ENCODE results near the gene SH2D3C. TPM values are rescaled to one million over a fixed set of nuclear protein-coding genes. Genes with fewer than 3 reads are reported as not detected.
A peak's percentile ranks its signal among the peaks of the same experiment; 100 is the strongest.

SH2D3C gene
- total and polyA plus RNA-seq, 10 of the 15 experiments (the other 5 are each of a cell fraction or from before 2014, with no cell fraction given): 1.2 to 23.5 (median 16.2) TPM

- TF ChIP-seq, protein P1, sequence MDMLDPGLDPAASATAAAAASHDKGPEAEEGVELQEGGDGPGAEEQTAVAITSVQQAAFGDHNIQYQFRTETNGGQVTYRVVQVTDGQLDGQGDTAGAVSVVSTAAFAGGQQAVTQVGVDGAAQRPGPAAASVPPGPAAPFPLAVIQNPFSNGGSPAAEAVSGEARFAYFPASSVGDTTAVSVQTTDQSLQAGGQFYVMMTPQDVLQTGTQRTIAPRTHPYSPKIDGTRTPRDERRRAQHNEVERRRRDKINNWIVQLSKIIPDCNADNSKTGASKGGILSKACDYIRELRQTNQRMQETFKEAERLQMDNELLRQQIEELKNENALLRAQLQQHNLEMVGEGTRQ (IDR thresholded peaks at IDR 0.05; ENCODE audit: borderline replicate concordance, low read depth, low read length): no peak
- no peak for TF ChIP-seq ZNF384 (IDR thresholded peaks at IDR 0.05; ENCODE audit: borderline replicate concordance, low read depth, low read length)
- 0 out of 2 replicates have a peak, but pooled peaks have one; percentile 24 for TF ChIP-seq RUNX3 (IDR thresholded peaks at IDR 0.05; ENCODE audit: low read length)
- TF ChIP-seq POLR2A (IDR thresholded peaks at IDR 0.05; ENCODE audit: low read depth, low read length): peak; percentile 93
- TF ChIP-seq CREM (IDR thresholded peaks at IDR 0.05; ENCODE audit: low read depth): no peak
- TF ChIP-seq PRDM15 (CRISPR knock-in tag; IDR thresholded peaks at IDR 0.05): no peak
- TF ChIP-seq NFYA (IDR thresholded peaks at IDR 0.05; ENCODE audit: borderline replicate concordance, low read depth, low read length): no peak
- TF ChIP-seq POLR2AphosphoS2 (IDR thresholded peaks at IDR 0.05; ENCODE audit: low read depth, low read length): peak; percentile 85; the same call in 1 of the 2 replicates
- no peak for TF ChIP-seq CBX5 (IDR thresholded peaks at IDR 0.05; ENCODE audit: low read depth)
- no peak for TF ChIP-seq BCL11A (IDR thresholded peaks at IDR 0.05; ENCODE audit: low read depth, low read length)
- no peak for TF ChIP-seq ZBTB11 (CRISPR knock-in tag; IDR thresholded peaks at IDR 0.05)
- TF ChIP-seq HDAC6 (IDR thresholded peaks at IDR 0.05; ENCODE audit: unreplicated experiment): no peak
- TF ChIP-seq, protein P2, sequence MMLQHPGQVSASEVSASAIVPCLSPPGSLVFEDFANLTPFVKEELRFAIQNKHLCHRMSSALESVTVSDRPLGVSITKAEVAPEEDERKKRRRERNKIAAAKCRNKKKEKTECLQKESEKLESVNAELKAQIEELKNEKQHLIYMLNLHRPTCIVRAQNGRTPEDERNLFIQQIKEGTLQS (IDR thresholded peaks at IDR 0.05; ENCODE audit: borderline replicate concordance, extremely low read depth, low read depth, low read length): no peak
- peak; percentile 86; the same call in 1 of the 2 replicates for TF ChIP-seq PML (IDR thresholded peaks at IDR 0.05; ENCODE audit: low read length)
- TF ChIP-seq ZNF592 (IDR thresholded peaks at IDR 0.05): peak; percentile 86
- no peak for TF ChIP-seq KLF5 (IDR thresholded peaks at IDR 0.05; ENCODE audit: partially characterized antibody)
Measured at GRCh38 chr9:127802576-127803443, 24.3 kb upstream of the SH2D3C start, which contains the start of gene FPGS (continued).

Data from GM12878 (cell line).